ENCODE results near the gene KAT2A.

GRCh38 chr17:42120770-42121769, at the start of gene KAT2A:
- peak; percentile 66; the same call in 1 of the 2 replicates for TF ChIP-seq TAF1 (IDR thresholded peaks at IDR 0.05; ENCODE audit: low read depth)
- TF ChIP-seq, protein P1, sequence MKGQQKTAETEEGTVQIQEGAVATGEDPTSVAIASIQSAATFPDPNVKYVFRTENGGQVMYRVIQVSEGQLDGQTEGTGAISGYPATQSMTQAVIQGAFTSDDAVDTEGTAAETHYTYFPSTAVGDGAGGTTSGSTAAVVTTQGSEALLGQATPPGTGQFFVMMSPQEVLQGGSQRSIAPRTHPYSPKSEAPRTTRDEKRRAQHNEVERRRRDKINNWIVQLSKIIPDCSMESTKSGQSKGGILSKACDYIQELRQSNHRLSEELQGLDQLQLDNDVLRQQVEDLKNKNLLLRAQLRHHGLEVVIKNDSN (IDR thresholded peaks at IDR 0.05), result no peak
- peak; percentile 90 for TF ChIP-seq MAX (IDR thresholded peaks at IDR 0.05)
- TF ChIP-seq ZBTB7A (IDR thresholded peaks at IDR 0.05; ENCODE audit: low read depth), result no peak
- no peak for TF ChIP-seq TCF12 (IDR thresholded peaks at IDR 0.05; ENCODE audit: low read depth)
- no peak for TF ChIP-seq REST (IDR thresholded peaks at IDR 0.05; ENCODE audit: low read depth)
- TF ChIP-seq RAD21 (IDR thresholded peaks at IDR 0.05; ENCODE audit: low read depth), result no peak
- no peak for TF ChIP-seq EP300 (IDR thresholded peaks at IDR 0.05; ENCODE audit: borderline replicate concordance)
- TF ChIP-seq CREB1 (IDR thresholded peaks at IDR 0.05; ENCODE audit: low read depth), result no peak
- no peak for TF ChIP-seq NFIC (IDR thresholded peaks at IDR 0.05)
- no peak for TF ChIP-seq FOXM1 (IDR thresholded peaks at IDR 0.05; ENCODE audit: borderline replicate concordance, low read depth)
- TF ChIP-seq CEBPB (IDR thresholded peaks at IDR 0.05), result no peak
- TF ChIP-seq EGR1 (IDR thresholded peaks at IDR 0.05), result 0 out of 2 replicates have a peak, but pooled peaks have one; percentile 18
- peak; percentile 79; the same call in 1 of the 2 replicates for TF ChIP-seq YY1 (IDR thresholded peaks at IDR 0.05; ENCODE audit: low read depth)
